ENCODE measurements around the gene TAF5.
A peak's percentile ranks its signal among the peaks of the same experiment; 100 is the strongest.
"Not testable (repeated sequence)": the region's sequence is repeated elsewhere in the genome, so short reads cannot be mapped to it uniquely, and the experiment has no call there.

TAF5 gene

GRCh38 chr10:103367782-103368518 lies at the start of gene TAF5:
TSS of gene TAF5 (plus strand) at chr10:103367976. CDS start at chr10:103367990, 14 bp downstream.
- peak; percentile 72 to 76 for DNase-seq (ENCODE audit: low read depth in 2 of 2, low spot score in 1 of 2)

- no peak for DNase-seq (ENCODE audit: low read depth in 2 of 2, low spot score in 1 of 2)
These were observed 39.9 kb upstream of the TAF5 start for GRCh38 chr10:103327906-103328305.

GRCh38 chr10:103333934-103334520 lies 33.7 kb upstream of the TAF5 start:
- no peak for DNase-seq (ENCODE audit: low read depth in 2 of 2, low spot score in 1 of 2)

GRCh38 chr10:103334567-103334966 lies 33.2 kb upstream of the TAF5 start:
- no peak for DNase-seq (ENCODE audit: low read depth in 2 of 2, low spot score in 1 of 2)

- DNase-seq (ENCODE audit: low read depth in 2 of 2, low spot score in 1 of 2) = no peak
These were observed 31.4 kb upstream of the TAF5 start for GRCh38 chr10:103336370-103336769.

- DNase-seq (ENCODE audit: low read depth in 2 of 2, low spot score in 1 of 2) = no peak
These were observed 17.6 kb upstream of the TAF5 start for GRCh38 chr10:103350175-103350516.

GRCh38 chr10:103350517-103351260 lies 17.1 kb upstream of the TAF5 start, which contains the start of gene PCGF6:
TSS of gene PCGF6 (minus strand) at chr10:103351140. CDS start at chr10:103351066, 74 bp downstream.
- DNase-seq (ENCODE audit: low read depth in 2 of 2, low spot score in 1 of 2) = peak; percentile 6 to 29

- no peak for DNase-seq (ENCODE audit: low read depth in 2 of 2, low spot score in 1 of 2)
These were observed 14.5 kb upstream of the TAF5 start for GRCh38 chr10:103353281-103353680.

- DNase-seq (ENCODE audit: low read depth in 2 of 2, low spot score in 1 of 2) = not testable (repeated sequence)
These were observed 13.2 kb upstream of the TAF5 start for GRCh38 chr10:103354567-103354966.

GRCh38 chr10:103355906-103356599 lies 11.7 kb upstream of the TAF5 start:
- DNase-seq (ENCODE audit: low read depth in 2 of 2, low spot score in 1 of 2) = no peak

GRCh38 chr10:103359493-103359892 lies 8.3 kb upstream of the TAF5 start:
- not testable (repeated sequence) for DNase-seq (ENCODE audit: low read depth in 2 of 2, low spot score in 1 of 2)

- not testable (repeated sequence) for DNase-seq (ENCODE audit: low read depth in 2 of 2, low spot score in 1 of 2)
These were observed 7.0 kb upstream of the TAF5 start for GRCh38 chr10:103360791-103361190.

GRCh38 chr10:103367379-103367781 lies 396 bp upstream of the TAF5 start:
- DNase-seq (ENCODE audit: low read depth in 2 of 2, low spot score in 1 of 2) = no peak

- no peak for DNase-seq (ENCODE audit: low read depth in 2 of 2, low spot score in 1 of 2)
These were observed 5.8 kb downstream of the TAF5 start for GRCh38 chr10:103373544-103373943.

GRCh38 chr10:103374263-103374662 lies 6.5 kb downstream of the TAF5 start:
- no peak for DNase-seq (ENCODE audit: low read depth in 2 of 2, low spot score in 1 of 2)

GRCh38 chr10:103382769-103383168 lies 15.0 kb downstream of the TAF5 start:
- DNase-seq (ENCODE audit: low read depth in 2 of 2, low spot score in 1 of 2) = no peak

GRCh38 chr10:103394180-103394579 lies 26.4 kb downstream of the TAF5 start:
- DNase-seq (ENCODE audit: low read depth in 2 of 2, low spot score in 1 of 2) = no peak

- no peak for DNase-seq (ENCODE audit: low read depth in 2 of 2, low spot score in 1 of 2)
These were observed 27.9 kb downstream of the TAF5 start for GRCh38 chr10:103395754-103396066.

GRCh38 chr10:103396067-103396788 lies 28.5 kb downstream of the TAF5 start, which contains the start of the genes ATP5MK and PDCD11:
TSS of gene ATP5MK (minus strand) at chr10:103396475. CDS start at chr10:103392457, 4,018 bp downstream.
TSS of gene PDCD11 (plus strand) at chr10:103396626. CDS start at chr10:103398427, 1,801 bp downstream.
- DNase-seq (ENCODE audit: low read depth in 2 of 2, low spot score in 1 of 2) = peak; percentile 91 to 93

GRCh38 chr10:103396789-103397087 lies 29.0 kb downstream of the TAF5 start:
- DNase-seq (ENCODE audit: low read depth in 2 of 2, low spot score in 1 of 2) = no peak
